HG03095 (cell line): Measurements from ENCODE around the gene SLC7A5.

ENCODE experiments used
- ATAC-seq: cut with Tn5 transposase; IDR thresholded peaks from one replicate; pipeline ENCODE4 v1.9.1; 2021; ENCODE audit warnings: moderate library complexity; ENCODE audit not compliant: unreplicated experiment

The SLC7A5 gene

GRCh38 chr16:87847785-87848675 is 21.3 kb downstream of the SLC7A5 start:
- ATAC-seq, result no peak

GRCh38 chr16:87847467-87847784 is 21.9 kb downstream of the SLC7A5 start:
- ATAC-seq, result no peak

- no peak for ATAC-seq
Observed at GRCh38 chr16:87846705-87847466, 22.4 kb downstream of the SLC7A5 start.

GRCh38 chr16:87845807-87846619 is 23.3 kb downstream of the SLC7A5 start:
- no peak for ATAC-seq

- ATAC-seq, result no peak
Observed at GRCh38 chr16:87845213-87845612, 24.1 kb downstream of the SLC7A5 start.

GRCh38 chr16:87844809-87845208 is 24.5 kb downstream of the SLC7A5 start:
- no peak for ATAC-seq

GRCh38 chr16:87844120-87844733 is 25.1 kb downstream of the SLC7A5 start:
- ATAC-seq, result no peak

- no peak for ATAC-seq
Observed at GRCh38 chr16:87843678-87844105, 25.6 kb downstream of the SLC7A5 start.

GRCh38 chr16:87842209-87842869 is 27.0 kb downstream of the SLC7A5 start:
- no peak for ATAC-seq

- no peak for ATAC-seq
Observed at GRCh38 chr16:87841340-87842208, 27.7 kb downstream of the SLC7A5 start.

- ATAC-seq, result no peak
Observed at GRCh38 chr16:87840271-87840978, 28.9 kb downstream of the SLC7A5 start.

GRCh38 chr16:87839542-87840270 is 29.6 kb downstream of the SLC7A5 start:
- ATAC-seq, result no peak

- ATAC-seq, result no peak
Observed at GRCh38 chr16:87838643-87839541, 30.4 kb downstream of the SLC7A5 start.

GRCh38 chr16:87837627-87838289 is 31.5 kb downstream of the SLC7A5 start:
- ATAC-seq, result no peak

- ATAC-seq, result no peak
Observed at GRCh38 chr16:87836844-87837581, 32.3 kb downstream of the SLC7A5 start.

GRCh38 chr16:87836346-87836843 is 32.9 kb downstream of the SLC7A5 start:
- ATAC-seq, result no peak
